Spleen (tissue), 11 donors: ENCODE results near the gene RFESD. TPM values are rescaled to one million over a fixed set of nuclear protein-coding genes. Genes with fewer than 3 reads are reported as not detected.
"Not testable (repeated sequence)": the region's sequence is repeated elsewhere in the genome, so short reads cannot be mapped to it uniquely, and the experiment has no call there.

Experiments
- DNase-seq: peaks from one replicate; pipeline ENCODE4 v3.0.0-alpha.2; 2020
- H3K27ac ChIP-seq, 8 donors: fragments of 200-600 bp; sonication (generic) in 7 of 8; 1 replicate in 4 of 8; 2 replicates in 4 of 8; pipeline versions ENCODE4 v1.5.0 to v1.8.0; 2016 to 2021; ENCODE audit warnings: inconsistent platforms in 4 of 8, mild to moderate bottlenecking in 4 of 8, moderate library complexity in 1 of 8
- H3K27me3 ChIP-seq, 7 donors: fragments of 200-600 bp; sonication (generic) in 6 of 7; replicated peaks in 1 of 7; 1 replicate in 4 of 7; 2 replicates in 3 of 7; pipeline versions ENCODE4 v1.5.0 to v1.8.0; 2016 to 2021; ENCODE audit warnings: inconsistent platforms in 3 of 7, mild to moderate bottlenecking in 1 of 7
- H3K36me3 ChIP-seq, 6 donors: fragments of 200-600 bp; sonication (generic) in 5 of 6; 1 replicate in 4 of 6; 2 replicates in 2 of 6; pipeline versions ENCODE4 v1.5.0 to v1.8.0; 2016 to 2021; ENCODE audit warnings: inconsistent platforms in 2 of 6
- H3K4me1 ChIP-seq, 6 donors: fragments of 200-600 bp; sonication (generic) in 5 of 6; 1 replicate in 3 of 6; 2 replicates in 3 of 6; pipeline versions ENCODE4 v1.5.0 to v1.8.0; 2016 to 2021; ENCODE audit warnings: inconsistent platforms in 3 of 6
- H3K4me3 ChIP-seq, 8 donors: fragments of 200-600 bp; sonication (generic) in 7 of 8; 1 replicate in 4 of 8; 2 replicates in 4 of 8; pipeline versions ENCODE4 v1.5.0 to v1.8.0; 2016 to 2021; ENCODE audit warnings: inconsistent platforms in 4 of 8, mild to moderate bottlenecking in 4 of 8, moderate library complexity in 2 of 8
- H3K9me3 ChIP-seq, 8 donors: fragments of 200-600 bp; sonication (generic) in 7 of 8; 1 replicate in 4 of 8; 2 replicates in 4 of 8; pipeline versions ENCODE4 v1.5.0 to v1.8.0; 2016 to 2021; ENCODE audit warnings: inconsistent platforms in 4 of 8
- CTCF ChIP-seq, 11 experiments: fragments of 200-600 bp in 7 of 11; fragments of 450-650 bp in 4 of 11; sonication (generic) in 4 of 11; IDR thresholded peaks in 8 of 11; conservative IDR thresholded peaks in 3 of 11; 1 replicate in 7 of 11; 2 replicates in 4 of 11; pipeline versions ENCODE4 v1.4.0 to v1.8.0; 2016 to 2021; ENCODE audit warnings: antibody characterized with exemption in 11 of 11, inconsistent platforms in 4 of 11, mild to moderate bottlenecking in 1 of 11
- POLR2A ChIP-seq, 3 donors: fragments of 450-650 bp; IDR thresholded peaks; one replicate each; pipeline ENCODE4 v1.5.1; 2017; ENCODE audit warnings: antibody characterized with exemption in 3 of 3, mild to moderate bottlenecking in 1 of 3
- POLR2AphosphoS5 ChIP-seq, 3 donors: sonication (generic); formaldehyde crosslinking; IDR thresholded peaks; one replicate each; pipeline ENCODE4 v1.5.1; 2017; ENCODE audit warnings: antibody characterized with exemption in 3 of 3
- WGBS, 5 donors: extraction: QIAGEN DNeasy Blood & Tissue Kit in 3 of 5; methylation state at CpG; one replicate each; pipeline versions ENCODE4 v1.1.5 to v1.1.7; 2013 to 2018; 5-methylcytosine and 5-hydroxymethylcytosine counted together
- intact Hi-C: fragments of 100-400 bp; cut with DNase I; formaldehyde crosslinking; loops from one replicate; pipeline ENCODE4 v1.15.0; 2023; ENCODE audit warnings: low total_unique reads
- polyA plus RNA-seq, 3 donors: library from polyadenylated mRNA; stranded (reverse); fragments of 200-250 nt; gene quantifications; one replicate each; pipeline ENCODE4 v1.2.1, GENCODE V29; 2013
- total RNA-seq, 7 donors: library from RNA; depleted of rRNA in 3 of 7; stranded (reverse); fragments of >200 nt in 3 of 7; fragmentation: NEBNext Ultra II Directional in 4 of 7; extraction: Animal tissue kit (Norgen Biotek cat#: 25700) in 4 of 7; gene quantifications; one replicate each; pipeline versions ENCODE4 v1.1.0 to v1.2.1, GENCODE V29; 2016 to 2021
- donor health status: healthy with polysubstance abuse.
- donor health status: DM: no; HTN: no; CAD: no; lungs with moderate emphysema.
- donor health status: DM: no; HTN: no; CAD: no.
- donor health status: Bipolar disorder and iron deficiency.
- donor health status: healthy.
- donor health status: DM: no; HTN: no; CAD: no.
- donor health status: DM: yes; HTN: yes; CAD: no.

Gene RFESD
- total and polyA plus RNA-seq, 10 donors: 1.3 to 6.5 (median 3.5) TPM

GRCh38 chr5:95697781-95698681, 51.5 kb downstream of the RFESD start:
- Histone ChIP-seq H3K9me3 (no peaks in the 10 kb centered on the region), H3K27me3 (no peaks in the 10 kb centered on the region), H3K36me3 (no peaks in the 10 kb centered on the region), H3K4me1 (no peaks in the 10 kb centered on the region), H3K4me3 (no peak overlapping the region), H3K27ac (no peak overlapping the region)
- no peak for DNase-seq
- TF ChIP-seq POLR2AphosphoS5 (IDR thresholded peaks at IDR 0.05) (no peak), POLR2A (IDR thresholded peaks at IDR 0.05) (no peak)
- 65 to 75% (median 68%) methylated on average over 7 of the region's 7 CpGs for WGBS, 5 donors
- intact Hi-C loops: no loop called here

- H3K27me3 ChIP-seq: no peaks in the 10 kb centered on the region
- 90 to 98% (median 96%) methylated on average over 1 of the region's 1 CpG for WGBS, 5 donors
- no peak overlapping the region for H3K27ac ChIP-seq
- DNase-seq: no peak
- no peaks in the 10 kb centered on the region for H3K4me1 ChIP-seq
- no peaks in the 10 kb centered on the region for H3K36me3 ChIP-seq
- intact Hi-C loops: no loop called here
- no peaks in the 10 kb centered on the region for H3K9me3 ChIP-seq
- TF ChIP-seq CTCF (IDR thresholded peaks at IDR 0.05 in 8 of 11, conservative IDR thresholded peaks at IDR 0.05 in 3 of 11) (no peak), POLR2AphosphoS5 (IDR thresholded peaks at IDR 0.05) (no peak), POLR2A (IDR thresholded peaks at IDR 0.05) (no peak)
- H3K4me3 ChIP-seq: no peak overlapping the region
These were observed 52.8 kb downstream of the RFESD start for GRCh38 chr5:95699337-95699736.

- Histone ChIP-seq H3K27ac (no peak overlapping the region), H3K36me3 (no peaks in the 10 kb centered on the region), H3K9me3 (no peaks in the 10 kb centered on the region), H3K4me3 (no peak overlapping the region), H3K27me3 (no peaks in the 10 kb centered on the region), H3K4me1 (no peaks in the 10 kb centered on the region)
- intact Hi-C loops: no loop called here
- TF ChIP-seq POLR2AphosphoS5 (IDR thresholded peaks at IDR 0.05) (no peak), POLR2A (IDR thresholded peaks at IDR 0.05) (no peak), CTCF (IDR thresholded peaks at IDR 0.05 in 8 of 11, conservative IDR thresholded peaks at IDR 0.05 in 3 of 11) (no peak)
- DNase-seq: no peak
These were observed 54.5 kb downstream of the RFESD start for GRCh38 chr5:95701074-95701473.

- TF ChIP-seq CTCF (IDR thresholded peaks at IDR 0.05 in 8 of 11, conservative IDR thresholded peaks at IDR 0.05 in 3 of 11): no peak
- no peak for TF ChIP-seq POLR2AphosphoS5 (IDR thresholded peaks at IDR 0.05)
- TF ChIP-seq POLR2A (IDR thresholded peaks at IDR 0.05): no peak
- no peak for DNase-seq
- no peaks in the 10 kb centered on the region for H3K4me1 ChIP-seq
- H3K36me3 ChIP-seq: no peaks in the 10 kb centered on the region
- no peaks in the 10 kb centered on the region for H3K27me3 ChIP-seq
- no peak overlapping the region for H3K27ac ChIP-seq
- no peak overlapping the region for H3K4me3 ChIP-seq
- H3K9me3 ChIP-seq: no peaks in the 10 kb centered on the region
- WGBS, 5 donors: 70 to 85% (median 78%) methylated on average over 1 of the region's 1 CpG
- intact Hi-C loops: no loop called here
These were observed 57.6 kb downstream of the RFESD start for GRCh38 chr5:95704150-95704549.

- H3K4me3 ChIP-seq, DNase-seq, intact Hi-C loops, H3K4me1 ChIP-seq, H3K27ac ChIP-seq, H3K9me3 ChIP-seq, H3K27me3 ChIP-seq, H3K36me3 ChIP-seq: not testable (repeated sequence)
- WGBS, 5 donors: 76 to 99% (median 86%) methylated on average over 4 to 5 of the region's 5 CpGs
These were observed 59.6 kb downstream of the RFESD start for GRCh38 chr5:95706196-95706595.
